ENCODE data around the gene CLSTN2.

CLSTN2 gene

DNA sequence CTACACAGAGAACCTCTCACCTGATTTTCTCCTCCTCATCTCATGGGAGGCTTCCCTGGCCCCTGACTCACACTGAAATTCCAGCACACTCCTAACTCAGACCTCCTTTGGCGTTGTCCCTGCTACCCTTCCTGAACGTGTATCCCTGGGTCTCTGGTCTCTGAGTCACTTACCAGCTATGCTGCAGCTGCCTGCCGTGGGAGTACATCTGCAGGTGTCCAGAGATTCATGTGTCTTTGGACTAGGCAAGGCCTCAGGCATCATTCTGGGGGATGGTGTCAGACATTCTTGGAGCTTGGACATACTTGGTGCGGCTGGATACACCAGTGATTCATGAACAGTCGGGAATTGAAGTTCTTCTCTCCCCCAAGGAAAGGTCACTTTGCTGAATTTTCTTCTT lies 594.1 kb downstream of the CLSTN2 start:
- DNase-seq = no peak

DNA sequence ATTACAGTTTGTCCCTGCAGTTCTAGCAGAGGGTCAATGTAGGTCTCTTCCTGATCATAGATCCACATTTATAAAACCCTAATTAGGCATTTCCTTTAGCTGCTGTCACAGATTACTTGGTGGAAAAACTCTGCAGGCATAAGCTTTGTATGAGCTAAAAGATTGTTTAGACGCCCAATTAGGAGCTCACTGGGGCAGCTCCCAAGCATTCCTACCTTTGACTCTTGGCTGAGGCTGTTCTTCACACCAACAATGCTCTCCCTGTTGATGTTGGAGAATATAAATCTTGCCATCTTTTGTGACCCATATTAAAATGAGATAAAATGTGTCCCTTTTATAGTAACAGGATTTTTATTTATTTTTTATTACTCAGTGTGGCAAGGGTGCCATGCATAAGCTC lies 594.6 kb downstream of the CLSTN2 start:
- no peak for DNase-seq

DNA sequence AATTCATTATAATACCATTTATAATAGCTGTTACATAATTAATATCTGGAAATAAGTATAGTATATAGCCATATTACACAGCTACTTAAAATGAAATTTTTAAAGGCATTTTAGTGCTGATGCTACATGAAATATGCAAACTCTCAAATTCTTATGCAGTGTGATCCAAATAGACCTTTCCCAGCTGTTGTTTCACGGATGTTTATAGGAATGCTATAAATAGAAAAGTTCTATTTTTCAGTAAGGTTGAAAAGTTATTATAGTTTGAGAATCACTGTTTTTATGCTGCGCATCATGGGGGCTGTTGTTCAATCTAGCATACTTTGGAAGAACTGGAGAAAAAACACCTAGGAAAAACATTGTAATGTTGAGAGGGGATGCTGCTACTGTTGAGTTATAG lies 595.1 kb downstream of the CLSTN2 start:
- no peak for DNase-seq

DNA sequence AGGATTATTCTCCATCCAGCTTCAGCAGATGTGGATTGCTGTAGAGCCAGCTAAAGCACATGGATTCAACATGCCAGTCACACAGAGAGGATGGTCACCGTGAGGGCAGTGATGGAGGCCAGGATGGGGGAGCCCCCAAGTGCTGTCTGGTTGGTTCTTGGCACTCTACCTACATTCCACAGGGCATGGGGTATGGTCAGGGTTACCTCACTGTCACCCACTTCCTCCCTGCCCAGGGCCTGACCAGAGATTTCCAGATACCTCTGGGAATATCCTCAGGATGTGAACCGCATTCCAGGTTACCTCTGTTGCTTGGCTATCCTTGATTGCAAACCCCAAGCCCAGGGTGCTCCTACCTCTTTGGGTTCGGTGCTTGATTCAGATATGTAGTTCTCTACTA lies 595.6 kb downstream of the CLSTN2 start:
- no peak for DNase-seq

DNA sequence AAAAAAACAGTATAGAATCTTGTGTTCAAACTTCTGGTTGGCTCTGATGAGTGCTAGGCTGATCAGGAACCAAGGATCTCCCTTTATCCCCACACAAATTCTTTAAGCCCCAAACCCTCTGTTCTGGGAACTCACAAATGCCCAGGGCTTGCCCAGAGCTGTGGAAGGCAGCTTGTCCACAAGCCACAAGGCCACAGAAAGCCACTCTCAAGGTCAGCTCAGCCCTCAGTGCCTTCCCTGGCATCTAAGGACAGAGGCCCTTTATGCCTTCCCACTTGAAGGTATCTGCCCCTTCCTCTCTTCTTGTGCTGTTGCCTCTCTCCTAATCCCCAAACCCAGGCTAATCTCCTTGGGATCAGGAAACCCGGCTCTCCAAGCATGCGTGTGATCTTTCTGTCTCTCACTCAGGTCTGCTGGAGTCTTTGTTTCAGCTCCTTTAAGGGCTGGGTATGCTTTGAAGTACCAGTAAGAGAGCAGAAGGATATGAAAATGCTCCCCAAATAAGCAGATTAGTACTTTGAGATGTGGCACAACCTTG lies 597.9 kb downstream of the CLSTN2 start:
- DNase-seq = no peak

DNA sequence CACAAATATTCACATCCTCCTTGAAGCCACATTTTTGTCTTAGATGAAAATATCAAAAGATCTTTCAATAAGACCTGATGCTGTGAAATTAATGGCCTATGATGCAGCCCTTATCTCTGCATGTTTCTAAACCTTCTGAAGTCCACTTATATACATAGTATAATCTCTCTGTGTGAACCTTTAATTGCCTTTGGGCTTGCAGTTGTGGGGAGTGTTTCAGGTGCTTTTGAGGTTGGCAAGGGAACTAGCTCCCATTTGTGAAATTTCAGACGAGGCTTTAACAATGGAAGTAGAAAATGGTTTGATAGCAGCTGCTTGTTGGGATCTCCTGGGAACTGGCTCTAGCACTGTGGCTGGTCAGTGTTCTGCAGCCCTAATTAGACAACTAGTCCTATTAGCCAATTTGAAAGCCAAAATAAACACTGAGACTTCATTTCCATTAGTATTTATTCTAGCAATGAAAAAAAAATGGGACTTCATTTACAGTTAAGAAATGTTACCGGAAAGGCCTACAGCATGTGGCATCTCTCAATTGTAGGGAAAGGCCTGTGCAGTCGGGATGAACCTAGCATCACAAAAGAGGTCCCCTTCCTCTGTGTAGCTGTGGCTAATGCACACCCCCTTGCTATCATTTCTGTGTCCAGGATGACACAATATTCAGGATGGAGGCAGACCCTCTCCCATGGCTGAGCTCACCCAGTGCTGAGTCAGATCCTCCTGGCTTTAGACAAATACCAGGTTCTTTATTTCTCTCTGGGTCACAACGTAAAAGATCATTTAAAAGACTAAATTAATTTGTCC lies 602.1 kb downstream of the CLSTN2 start:
- no peak for DNase-seq

DNA sequence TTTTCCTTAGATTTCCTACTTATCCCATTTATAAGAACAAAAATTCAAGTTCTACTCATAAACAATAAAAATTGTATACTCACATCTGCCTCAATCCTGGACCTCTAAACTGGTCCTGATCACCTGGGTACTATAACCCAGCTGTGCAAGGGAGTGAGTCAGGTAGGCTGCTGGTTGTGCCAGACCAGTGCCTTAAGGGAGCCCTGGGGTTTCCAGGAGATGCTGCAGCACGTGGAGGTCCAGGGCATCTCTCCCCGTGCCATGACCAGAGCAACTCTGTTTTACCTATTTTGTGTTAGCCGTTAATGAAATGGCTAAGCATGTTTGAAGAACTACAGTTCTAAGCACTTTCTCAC lies 602.7 kb downstream of the CLSTN2 start:
- DNase-seq = no peak

DNA sequence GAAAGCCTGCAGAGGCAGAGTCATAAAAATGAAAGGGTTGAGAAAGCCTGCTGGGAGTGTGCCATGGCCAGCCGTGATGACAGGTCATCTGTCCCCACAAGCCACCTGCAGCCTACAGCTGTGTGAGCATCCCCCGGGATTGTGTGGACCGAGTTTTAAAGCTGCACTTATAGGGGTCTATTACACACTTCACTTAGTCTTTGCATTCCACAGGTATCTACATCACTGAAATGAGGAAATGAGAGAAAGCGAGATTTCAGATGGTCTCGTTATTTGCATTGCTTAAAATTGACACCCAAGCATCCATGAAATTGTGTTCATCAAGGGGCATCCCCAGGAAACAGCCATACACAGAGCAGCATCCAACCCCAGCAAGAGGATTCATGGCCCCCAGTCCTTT lies 605.3 kb downstream of the CLSTN2 start:
- DNase-seq = no peak

DNA sequence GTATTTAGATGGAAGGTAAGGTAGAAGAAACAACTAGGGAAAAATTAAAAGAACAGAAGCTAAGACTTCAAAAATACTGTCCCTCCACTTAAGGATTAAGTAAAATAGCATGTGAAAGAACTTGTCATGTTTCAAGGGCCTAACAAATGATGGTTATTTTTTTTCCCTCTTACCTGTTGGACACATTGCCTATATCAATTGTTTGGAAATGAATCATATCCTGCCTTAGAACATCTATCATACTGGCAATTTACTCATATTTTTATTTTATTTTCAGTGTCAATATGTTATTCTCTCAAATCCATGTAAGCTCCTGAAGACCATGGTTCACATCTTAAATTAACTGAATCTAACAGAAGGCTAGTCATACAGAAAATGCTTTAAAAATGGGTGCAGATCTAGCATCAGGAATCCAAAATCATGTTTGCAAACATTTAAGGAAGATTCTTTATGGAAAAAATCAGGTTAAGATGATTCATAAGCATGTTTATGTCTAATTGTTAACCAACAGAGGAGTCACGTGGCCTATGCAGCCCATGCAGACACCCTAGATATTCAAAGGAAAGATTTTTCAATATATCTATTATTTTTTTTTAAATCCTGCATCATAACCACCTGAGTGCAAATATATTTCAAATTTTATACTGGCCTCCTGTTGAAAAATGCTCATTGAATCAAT lies 607.1 kb downstream of the CLSTN2 start:
- no peak for DNase-seq

DNA sequence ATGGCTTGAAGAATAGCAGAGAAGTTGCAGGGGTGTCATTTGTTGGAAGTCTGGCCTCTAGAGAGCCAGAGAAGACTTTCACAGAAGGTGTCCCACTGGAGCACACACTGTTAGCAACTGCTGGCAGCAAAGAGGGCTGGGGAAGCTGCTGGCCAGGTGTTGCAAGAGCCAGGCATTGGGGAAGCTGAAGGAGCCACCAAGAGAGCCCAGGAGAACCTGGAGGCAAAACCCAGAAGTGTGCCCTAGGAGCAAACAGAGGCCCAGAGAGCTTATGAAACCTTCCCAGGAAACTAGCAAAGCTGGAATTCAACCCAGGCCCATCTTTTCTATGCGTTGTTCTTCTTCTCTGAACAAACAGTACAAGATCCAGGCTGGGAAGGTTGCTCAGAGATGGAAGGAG lies 610.2 kb downstream of the CLSTN2 start:
- DNase-seq = no peak

DNA sequence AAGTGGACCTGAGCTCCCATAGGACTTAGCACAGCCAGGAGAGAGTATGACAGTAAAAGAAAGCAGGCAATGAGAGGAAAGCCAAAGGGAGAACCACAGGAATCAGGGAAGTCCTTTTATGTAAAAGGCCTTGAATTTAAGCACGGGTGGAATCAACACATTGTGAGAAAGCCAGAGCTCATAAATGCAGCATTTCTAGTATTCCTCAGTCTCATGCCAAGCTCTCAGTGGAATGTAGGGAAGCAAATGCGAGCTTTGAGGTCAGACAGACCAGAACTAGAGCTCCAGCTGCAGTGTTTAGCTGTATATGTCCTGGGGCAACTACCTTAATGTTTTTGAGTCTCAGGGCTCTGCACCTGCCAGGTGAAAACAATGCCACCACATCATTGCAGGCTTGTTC lies 610.8 kb downstream of the CLSTN2 start:
- no peak for DNase-seq

DNA sequence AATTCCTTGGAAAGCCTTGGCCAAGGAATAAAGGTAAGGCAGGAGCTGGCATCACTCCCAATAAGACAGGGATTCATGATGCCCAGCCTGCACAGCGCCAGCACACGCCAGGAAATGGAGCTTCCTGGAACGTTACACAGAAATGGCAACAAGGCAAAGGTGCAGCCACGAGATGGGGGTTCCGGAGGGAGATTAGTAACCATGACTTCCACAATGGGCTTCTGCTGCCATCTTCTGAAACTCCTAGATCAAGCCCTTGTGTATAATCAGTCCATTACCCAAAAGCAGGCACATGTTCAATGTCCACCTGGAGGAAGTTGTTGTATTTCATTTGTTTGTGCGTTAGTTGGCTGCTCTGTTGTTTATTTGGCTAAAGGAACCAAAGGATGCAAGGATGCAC lies 611.7 kb downstream of the CLSTN2 start:
- no peak for DNase-seq

DNA sequence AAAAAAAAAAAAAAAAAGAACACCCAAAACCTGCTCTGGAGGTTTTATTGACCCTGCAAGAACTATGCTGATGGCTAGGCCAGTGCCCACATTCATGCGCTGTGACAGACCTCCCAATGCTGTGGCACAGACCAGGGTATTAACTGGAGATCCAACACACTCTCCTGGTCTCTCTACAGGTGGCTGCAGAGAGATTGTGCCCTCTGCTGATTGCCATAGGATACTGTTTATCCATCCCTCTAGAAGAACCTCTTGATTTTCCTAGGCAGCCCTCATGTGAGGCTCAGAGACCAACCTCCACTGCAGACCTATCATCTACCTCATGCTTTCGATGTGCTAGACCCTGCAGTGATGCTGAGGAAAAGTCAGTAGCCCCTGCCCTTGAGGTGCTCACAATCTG lies 617.4 kb downstream of the CLSTN2 start:
- no peak for DNase-seq

DNA sequence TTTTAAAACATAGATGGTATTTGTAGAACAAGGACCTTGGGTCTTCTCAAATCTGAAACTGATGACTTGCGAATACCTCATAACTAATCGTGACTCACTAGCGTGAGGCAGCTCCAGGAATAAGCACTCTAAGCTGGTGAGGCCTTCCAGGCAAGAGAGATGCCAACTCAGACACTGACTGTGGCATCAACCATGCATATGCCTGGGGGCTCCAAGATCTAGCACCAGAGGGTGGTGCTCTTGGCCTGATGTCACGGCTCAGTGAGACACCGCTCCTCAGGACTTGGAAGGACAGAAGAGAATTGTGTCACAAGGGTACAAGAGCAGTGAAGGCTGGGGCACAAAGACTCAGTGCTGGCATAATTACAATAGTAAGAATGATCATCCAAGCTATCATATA lies 617.9 kb downstream of the CLSTN2 start:
- DNase-seq = no peak

DNA sequence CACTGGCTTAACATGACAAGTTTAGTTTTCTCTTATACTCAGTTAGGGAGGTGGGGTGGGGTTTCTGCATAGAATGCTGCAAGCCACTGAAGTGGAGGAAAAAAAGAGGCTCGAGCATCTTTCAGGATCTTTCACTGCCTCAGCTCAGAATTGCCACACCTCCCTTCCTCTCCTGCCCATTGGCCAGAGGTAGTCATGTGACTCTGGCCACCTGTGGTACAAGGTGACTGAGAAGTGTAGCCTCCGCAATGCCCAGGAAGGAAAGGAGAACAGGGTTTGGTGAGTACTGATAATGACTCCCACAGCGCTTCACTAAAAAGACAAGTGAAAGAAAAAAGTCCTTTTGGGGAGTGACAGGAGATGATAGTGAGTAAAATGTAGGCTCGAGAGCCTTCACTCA lies 618.6 kb downstream of the CLSTN2 start:
- DNase-seq = no peak

DNA sequence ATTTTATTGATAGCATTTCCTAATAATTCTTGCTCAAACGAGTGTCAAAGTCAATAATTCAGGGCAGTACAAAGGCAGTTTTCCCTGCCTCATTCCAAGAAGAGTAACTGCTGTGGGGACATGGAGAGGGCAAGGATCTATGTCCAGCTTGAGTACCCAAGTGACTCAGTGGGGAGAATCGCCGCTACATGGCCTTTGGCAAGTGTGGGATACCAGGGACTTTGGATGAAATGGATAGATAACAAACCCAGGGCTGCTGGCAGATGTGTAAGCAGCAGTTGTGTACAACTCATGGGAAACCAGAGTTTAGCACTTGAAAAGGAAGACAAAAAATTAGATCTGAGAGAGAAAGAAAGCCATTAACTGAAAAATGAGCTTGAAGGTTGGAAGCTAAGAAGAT lies 620.7 kb downstream of the CLSTN2 start:
- DNase-seq = no peak

DNA sequence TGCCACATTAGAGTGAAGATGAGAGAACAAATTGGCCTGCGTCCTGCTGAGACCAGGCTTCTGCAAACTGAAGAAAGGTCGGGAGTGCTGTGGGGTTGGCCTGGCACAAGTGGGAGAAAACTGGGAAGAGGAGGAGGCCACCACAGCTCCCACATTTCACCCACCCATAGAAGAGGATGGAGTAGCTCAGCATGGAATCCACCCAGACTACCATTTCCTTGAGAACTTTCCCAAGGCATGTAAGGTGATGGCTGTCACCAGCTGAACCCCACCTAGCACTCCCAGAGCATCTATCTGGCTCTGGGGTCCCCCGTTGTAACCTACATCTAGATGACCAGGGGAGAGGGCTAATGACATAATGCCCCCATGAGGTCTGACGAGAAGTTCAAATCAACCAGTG lies 622.5 kb downstream of the CLSTN2 start:
- DNase-seq = no peak

DNA sequence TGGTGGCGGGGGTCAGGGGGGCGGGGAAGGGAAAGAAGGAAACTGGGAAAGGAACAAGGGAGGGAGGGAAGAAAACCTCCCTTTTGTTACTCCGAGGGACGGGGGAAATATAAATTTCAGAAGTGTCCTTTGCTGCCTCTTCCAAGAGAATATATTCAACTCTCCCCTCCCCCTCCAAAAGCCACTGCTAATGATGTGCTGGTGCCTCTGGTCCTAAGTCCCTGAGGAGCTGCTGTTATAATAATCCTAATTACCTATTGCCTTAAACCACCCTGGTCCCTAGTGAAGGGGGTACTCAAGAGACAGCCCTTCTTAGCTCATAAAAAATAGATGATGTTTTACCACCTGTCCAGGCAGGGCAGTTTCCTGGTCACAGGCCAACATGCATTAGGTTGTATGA lies 624.6 kb downstream of the CLSTN2 start:
- no peak for DNase-seq

DNA sequence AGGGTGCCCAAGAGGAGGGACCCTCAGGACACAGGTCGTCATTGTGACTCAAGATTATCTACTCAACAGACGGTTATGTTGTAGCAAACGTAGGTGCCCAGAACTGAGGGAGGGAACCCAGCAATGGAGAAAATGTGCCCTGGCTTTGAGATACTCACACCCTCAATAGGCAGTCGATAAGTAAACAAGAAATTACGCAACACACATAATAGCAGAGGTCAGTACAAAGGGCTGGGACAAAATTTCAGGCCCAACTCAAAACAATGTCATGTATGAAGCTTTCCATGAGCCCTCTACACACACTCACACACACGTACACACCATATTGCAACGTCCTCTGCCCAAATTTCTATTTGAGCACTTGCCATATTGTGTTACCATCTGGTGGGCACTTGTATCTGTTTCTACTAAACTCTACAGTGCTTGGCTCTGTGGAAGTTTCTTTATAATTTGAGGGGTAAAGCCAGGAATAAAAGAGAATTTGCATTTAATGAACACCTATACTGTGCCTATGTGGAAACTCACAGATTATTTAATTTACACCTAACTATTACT lies 628.3 kb downstream of the CLSTN2 start:
- DNase-seq = no peak

DNA sequence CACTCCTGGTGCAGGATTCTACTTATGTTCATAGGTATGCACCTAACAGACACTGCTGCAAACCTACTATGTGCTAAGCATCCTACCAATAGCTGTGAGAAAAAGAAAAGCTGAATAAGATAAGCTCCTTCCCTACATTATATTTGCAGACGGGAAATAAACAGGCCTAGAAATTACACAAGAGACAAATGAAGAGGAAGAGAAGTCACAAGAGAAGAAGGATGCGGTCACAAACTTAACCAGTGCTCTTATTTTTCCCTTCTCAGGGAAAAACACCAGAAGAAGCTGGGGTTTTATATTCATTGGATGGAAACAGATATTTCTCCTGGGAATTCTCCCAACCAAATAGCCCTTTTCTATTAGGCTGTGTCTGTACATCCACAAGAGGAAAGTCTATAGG lies 633.1 kb downstream of the CLSTN2 start:
- DNase-seq = no peak

DNA sequence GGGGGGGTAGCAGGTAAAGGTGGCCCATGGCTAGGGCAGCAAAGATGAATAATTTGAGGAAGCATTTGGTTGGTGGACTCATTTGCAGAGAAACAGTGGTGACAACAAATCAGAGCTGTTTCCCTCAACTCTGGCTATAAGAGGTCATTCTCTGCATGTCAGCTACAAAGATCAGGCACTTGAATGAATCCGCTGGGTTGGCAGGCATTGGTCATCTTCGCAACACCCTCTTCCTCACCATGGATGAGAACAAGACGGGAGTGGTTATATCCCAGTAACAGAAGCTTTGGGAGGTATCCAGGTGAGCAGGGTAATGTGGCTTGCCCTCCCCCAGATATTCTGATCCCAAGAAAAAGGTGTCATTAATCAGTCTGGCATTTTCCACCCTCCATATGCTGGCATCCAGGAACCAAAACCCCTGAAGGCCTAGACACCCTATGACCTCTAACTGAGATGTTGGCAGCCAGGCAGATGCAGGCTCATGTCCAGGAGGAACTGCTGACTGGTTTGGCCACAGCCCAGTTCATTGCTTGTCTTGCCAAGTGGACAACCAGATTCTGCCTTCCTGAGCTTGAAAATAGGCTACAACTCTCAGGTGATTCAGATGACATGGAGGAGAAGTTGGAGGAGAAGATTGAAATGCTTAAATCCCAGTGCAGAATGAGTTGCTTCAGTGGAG lies 634.0 kb downstream of the CLSTN2 start:
- no peak for DNase-seq

DNA sequence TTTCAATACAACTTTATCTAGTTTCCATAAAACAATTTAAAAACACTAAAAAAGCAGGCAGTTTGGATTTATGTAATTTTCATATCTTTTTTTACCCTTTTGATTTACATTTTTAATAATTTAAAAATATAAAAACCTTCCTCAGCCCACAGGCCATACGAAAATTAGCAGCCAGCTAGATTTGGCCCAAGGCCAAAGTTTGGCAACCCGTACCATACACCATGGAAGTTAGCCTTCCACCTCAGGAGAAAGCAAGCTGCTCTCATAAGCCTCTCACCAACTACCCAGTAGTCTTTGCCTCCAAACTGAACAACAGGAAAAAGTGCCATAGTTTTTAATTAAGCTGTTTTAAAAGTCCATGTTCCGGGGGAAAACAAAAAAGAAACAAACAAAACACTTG lies 635.6 kb downstream of the CLSTN2 start:
- no peak for DNase-seq

DNA sequence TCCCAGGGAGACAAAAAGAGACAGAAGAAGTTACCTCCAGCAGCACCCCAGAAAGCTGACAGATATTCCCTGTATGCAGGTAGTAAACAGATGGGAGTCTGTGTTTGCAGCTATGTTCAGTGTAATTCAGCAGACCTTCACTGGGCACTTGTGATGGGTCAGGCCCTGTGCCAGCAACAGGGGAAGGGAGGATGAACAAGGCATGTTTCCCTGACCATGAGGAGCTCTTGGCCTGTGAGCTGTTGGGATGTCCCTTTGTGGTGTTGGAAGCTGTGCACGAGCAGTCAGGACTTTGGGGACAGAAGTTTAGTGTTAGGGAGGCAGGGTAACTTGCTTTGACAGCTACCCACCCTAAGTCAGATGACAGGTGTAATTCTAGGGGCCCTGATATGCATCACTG lies 636.9 kb downstream of the CLSTN2 start:
- DNase-seq = no peak

DNA sequence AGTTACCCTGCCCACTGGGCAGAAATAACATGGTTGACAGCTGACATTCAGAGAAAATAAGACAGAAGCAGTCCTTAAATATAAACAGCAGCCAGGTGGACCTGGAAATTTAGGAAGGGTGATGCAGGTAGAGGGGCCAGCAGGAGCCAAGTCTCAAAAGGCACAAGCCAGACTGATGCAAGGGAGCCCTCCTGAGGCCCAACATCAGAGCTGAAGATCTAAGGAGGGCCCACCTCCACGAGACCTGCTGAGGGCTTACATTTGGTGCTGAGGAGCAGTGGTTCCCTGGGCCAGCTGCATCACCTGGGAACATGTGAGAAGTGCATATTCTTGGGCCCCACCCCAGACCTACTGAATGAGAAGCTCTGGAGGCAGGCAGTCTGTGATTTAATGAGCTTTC lies 637.3 kb downstream of the CLSTN2 start:
- no peak for DNase-seq

Data from activated effector memory CD4-positive, alpha-beta T cell treated with Interleukin-2 at 50 U/mL for 16 hours (primary cell).